ENCODE measurements around the gene ISM1.

DNA sequence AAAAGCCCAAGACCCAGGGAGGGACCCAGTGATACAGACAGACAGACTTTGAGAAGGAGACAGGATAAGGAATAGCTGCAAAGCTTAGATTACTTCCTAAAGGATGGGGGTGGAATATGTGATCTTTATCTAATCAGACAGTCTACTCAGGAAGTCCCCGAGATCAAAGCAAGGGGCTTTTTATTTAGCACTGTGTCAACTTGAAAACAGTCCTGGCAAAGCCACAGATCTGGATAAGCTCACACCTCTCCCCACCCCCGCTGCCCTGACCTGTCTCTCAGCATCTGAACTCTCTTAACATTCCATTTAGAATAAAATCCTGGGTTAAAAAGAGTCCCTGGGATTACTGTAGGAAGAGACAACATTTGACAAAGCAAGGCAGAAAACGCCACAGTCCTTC lies 101.5 kb downstream of the ISM1 start:
- TF ChIP-seq MYNN (CRISPR knock-in tag; IDR thresholded peaks at IDR 0.05; ENCODE audit: low read depth) (no peak), ZKSCAN1 (IDR thresholded peaks at IDR 0.05; ENCODE audit: low read length) (no peak), EZH2 (conservative IDR thresholded peaks at IDR 0.05; ENCODE audit: low read depth, low read length) (no peak), ZNF280D (CRISPR knock-in tag; IDR thresholded peaks at IDR 0.05) (no peak), ELF1 (CRISPR knock-in tag; IDR thresholded peaks at IDR 0.05) (no peak), ELF4 (CRISPR knock-in tag; IDR thresholded peaks at IDR 0.05; ENCODE audit: borderline replicate concordance) (no peak), CTCF (CRISPR knock-in tag; IDR thresholded peaks at IDR 0.05) (no peak), TRAFD1 (CRISPR knock-in tag; IDR thresholded peaks at IDR 0.05; ENCODE audit: borderline replicate concordance) (no peak), RAD51 (IDR thresholded peaks at IDR 0.05; ENCODE audit: borderline replicate concordance) (no peak), ZNF550 (CRISPR knock-in tag; IDR thresholded peaks at IDR 0.05; ENCODE audit: borderline replicate concordance) (no peak), ZNF740 (CRISPR knock-in tag; IDR thresholded peaks at IDR 0.05) (no peak), TBP (CRISPR knock-in tag; IDR thresholded peaks at IDR 0.05) (no peak), TAF1 (CRISPR knock-in tag; IDR thresholded peaks at IDR 0.05) (no peak)

All from HepG2 (cell line).